Limb (tissue), 2 donors: ENCODE results near the gene TTBK1.

Experiments used
- DNase-seq, 2 donors: peaks; one replicate each; pipeline ENCODE4 v3.0.0-alpha.2; 2016; ENCODE audit errors: extremely low spot score in 2 of 2

The TTBK1 gene

DNA sequence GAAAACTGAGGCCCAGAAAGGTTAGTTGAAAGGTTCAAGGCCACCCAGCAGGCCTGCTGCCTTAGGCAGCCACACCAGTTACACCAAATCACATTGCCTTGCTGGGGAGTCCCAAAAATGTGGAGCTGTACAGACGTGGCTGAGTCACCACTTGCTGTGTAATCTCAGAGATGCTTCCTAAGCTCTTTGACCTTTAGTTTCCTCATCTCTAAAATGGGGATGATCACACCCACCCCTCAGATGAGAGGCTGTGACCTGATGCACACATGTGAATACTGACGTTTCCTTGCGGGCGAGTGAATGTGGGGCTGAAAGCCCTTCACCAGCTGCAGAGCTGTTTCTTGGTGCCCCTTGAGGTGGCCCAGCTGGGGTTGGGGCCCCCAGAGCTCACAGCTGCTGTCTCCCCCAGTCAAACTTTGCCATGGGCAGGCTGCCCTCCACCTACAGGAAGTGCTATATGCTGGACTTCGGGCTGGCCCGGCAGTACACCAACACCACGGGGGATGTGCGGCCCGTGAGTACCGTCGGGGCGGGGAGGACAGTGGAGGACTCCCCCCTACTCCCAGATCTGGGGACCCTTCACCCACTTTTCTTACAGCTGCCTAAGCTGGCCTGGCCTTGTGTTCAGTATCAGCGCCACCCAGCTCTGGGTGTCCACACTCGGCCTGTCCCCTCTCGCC lies 11.0 kb downstream of the TTBK1 start:
- DNase-seq = no peak

DNA sequence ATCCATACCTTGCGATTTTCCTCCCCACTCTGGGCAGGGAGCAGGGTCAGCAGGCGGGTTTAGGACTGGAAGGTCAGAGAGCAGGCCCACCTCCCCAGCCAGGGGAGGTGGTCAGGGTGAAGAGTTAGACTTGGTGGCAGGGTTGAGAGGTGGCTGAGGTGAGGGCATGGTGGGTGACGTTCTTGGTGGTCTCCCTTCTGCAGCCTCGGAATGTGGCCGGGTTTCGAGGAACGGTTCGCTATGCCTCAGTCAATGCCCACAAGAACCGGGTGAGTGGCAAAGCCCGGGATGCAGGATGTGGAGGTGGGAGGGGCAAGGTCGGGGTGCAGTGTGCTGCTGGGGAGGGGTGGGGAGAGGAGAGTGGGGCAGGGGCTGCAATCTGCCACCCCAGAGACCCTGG lies 11.6 kb downstream of the TTBK1 start:
- no peak for DNase-seq

DNA sequence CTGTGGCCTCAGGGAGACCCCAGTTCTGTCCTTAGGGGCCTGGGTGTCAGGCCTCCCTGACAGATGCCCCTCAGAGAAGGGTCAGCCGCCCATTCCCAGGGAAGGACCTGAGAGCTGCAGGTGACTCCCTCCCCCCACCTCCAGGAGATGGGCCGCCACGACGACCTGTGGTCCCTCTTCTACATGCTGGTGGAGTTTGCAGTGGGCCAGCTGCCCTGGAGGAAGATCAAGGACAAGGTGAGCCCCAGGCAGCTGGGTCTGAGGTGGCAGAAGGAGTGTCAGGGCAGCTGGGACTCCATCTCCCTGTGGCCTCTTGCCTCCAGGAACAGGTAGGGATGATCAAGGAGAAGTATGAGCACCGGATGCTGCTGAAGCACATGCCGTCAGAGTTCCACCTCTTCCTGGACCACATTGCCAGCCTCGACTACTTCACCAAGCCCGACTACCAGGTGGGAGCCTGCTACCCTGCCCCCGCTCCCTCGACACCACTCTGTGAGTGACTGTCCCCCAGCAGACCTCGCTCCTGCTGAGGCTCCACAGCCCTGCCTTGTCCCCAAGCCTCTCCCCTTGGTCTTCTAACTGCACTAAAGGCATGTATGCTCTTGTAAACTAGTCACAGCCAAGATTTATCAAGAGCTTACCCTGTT lies 12.2 kb downstream of the TTBK1 start:
- DNase-seq = no peak

DNA sequence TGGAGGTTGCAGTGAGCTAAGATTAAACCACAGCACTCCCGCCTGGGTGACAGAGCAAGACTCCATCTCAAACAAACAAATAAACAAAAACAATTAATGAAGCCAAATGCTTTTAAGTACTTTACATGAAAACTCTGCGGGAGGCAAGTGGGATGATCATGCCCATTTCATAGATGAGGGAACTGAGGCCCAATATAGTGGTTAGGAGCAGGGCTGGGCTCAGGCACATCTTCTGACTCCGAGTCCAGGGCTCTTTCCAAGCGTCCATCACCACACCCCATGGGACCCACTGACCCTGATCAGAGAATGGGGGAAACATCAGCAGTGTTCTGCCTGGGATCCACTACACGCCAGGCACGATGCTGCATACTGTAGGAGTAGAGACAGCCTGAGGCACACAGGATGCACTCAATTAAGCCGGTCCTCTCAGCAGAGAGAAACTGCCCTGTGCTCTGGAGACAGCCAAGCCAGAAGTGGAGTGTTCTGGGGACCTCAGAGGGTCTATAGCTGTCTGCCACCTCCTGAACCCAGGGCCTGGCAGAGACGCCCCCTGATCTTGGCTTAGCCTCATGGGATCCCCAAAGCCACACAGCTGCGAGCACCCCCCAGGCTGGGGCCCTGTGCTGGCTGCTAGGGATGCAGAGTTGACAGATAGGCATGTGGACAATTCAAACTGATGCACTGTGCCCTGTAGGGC lies 13.5 kb downstream of the TTBK1 start:
- DNase-seq = no peak

DNA sequence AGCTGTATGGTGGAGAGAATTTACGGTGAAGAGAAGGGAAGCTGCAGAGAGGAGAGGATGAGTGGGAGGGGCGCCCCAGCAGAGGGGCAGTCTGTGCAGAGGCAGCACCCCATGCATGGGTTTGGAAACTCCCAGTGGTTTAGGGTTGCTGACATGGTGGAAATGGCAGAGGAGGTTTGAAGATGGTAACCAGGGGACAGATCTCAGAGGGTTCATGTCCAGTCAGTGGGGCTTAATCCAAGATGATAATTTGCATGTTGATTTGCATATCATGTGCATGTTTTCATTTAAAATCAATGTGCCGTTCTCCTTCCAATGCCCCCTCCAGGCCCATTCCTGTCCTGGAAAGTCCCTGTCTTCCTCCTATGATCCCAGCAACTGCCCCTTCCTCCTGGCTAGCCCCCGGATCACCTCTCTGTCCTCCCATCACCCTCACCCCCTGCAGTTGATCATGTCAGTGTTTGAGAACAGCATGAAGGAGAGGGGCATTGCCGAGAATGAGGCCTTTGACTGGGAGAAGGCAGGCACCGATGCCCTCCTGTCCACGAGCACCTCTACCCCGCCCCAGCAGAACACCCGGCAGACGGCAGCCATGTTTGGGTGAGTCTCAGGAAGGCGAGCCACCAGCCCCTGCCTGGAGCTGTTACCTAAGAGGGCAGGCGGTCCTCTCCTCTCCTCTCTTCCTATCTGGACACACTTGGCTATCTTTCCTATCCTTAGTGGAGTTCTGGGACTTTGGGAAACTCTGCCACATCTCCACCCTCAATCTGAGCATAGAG lies 14.3 kb downstream of the TTBK1 start:
- DNase-seq = no peak

DNA sequence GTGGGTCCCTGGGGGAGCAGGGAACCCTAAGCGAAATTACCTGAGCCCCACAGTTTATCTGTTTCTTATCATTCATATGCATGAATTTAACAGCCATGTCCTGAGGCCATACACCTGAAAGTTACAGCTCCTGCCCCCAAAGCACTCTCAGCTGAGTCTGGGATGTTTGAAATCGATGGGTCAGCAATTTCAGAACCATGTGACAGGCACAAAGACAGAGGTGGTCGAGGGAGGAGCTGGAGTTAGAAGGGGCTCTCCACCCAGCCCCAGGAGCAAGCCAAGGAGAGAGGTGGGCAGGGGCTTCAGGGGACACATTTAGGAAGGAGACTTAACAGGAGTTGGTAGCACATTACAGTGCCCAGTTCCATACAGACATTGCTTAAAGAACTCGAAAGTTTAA lies 14.9 kb downstream of the TTBK1 start:
- no peak for DNase-seq

DNA sequence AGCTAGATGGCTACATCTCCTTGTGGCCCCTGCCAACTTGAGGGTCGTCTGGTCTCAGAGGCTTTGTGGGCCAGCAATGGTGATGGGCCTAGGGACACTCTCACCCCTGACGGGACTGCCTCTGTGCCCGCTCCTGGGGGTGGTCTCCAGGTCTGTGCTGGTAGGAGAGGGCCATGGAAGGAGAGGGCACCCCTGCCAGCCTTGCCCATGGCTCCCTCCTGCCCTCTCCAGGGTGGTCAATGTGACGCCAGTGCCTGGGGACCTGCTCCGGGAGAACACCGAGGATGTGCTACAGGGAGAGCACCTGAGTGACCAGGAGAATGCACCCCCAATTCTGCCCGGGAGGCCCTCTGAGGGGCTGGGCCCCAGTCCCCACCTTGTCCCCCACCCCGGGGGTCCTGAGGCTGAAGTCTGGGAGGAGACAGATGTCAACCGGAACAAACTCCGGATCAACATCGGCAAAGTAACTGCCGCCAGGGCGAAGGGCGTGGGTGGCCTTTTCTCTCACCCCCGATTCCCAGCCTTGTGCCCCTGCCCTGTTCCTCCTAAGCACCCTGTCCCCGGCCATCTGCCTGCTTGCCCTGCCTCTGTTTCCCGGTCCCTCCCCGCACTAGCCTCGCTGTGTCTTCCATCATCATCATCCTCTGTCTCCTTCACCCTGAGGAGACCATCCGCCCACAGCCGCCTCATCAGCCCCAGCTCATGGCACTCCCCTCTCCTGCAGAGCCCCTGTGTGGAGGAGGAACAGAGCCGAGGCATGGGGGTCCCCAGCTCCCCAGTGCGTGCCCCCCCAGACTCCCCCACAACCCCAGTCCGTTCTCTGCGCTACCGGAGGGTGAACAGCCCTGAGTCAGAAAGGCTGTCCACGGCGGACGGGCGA lies 15.8 kb downstream of the TTBK1 start:
- DNase-seq = no peak

DNA sequence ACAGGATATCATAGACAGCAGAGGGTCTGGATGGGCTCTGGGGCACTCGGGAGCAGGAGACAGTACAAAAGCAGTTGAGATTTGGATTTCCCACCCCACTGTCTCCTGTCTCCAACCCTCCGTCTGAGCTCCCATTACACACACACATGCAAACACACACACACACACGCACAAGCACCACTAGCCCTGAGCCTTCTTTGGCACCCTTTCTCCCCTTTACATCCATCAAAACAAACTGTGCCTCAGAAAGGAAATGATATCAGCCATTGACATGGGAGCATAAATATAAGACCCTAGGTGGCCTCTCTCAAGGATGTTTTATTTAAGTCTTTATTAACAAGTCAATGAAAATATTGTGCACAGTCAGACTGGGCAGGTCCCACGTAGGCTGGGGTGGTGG lies 17.5 kb downstream of the TTBK1 start:
- DNase-seq = no peak

DNA sequence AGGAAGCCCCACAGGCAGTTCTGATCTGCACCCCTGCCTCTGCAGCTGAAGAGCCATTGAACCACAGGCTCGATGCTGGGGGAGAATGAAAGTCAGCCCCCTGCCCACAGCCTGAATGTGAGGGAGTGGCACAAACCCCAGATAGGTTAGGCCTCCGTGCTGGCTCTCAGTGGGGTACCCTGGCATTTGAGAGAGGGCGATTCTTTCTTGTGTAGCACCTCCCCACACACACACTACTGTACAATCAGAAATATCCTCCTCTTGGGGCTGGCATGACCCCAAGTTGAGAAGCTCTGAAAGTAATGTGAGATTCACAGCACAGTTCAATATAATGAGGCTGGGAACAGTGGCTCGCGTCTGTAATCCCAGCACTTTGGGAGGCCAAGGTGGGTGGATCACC lies 17.9 kb downstream of the TTBK1 start:
- DNase-seq = no peak

DNA sequence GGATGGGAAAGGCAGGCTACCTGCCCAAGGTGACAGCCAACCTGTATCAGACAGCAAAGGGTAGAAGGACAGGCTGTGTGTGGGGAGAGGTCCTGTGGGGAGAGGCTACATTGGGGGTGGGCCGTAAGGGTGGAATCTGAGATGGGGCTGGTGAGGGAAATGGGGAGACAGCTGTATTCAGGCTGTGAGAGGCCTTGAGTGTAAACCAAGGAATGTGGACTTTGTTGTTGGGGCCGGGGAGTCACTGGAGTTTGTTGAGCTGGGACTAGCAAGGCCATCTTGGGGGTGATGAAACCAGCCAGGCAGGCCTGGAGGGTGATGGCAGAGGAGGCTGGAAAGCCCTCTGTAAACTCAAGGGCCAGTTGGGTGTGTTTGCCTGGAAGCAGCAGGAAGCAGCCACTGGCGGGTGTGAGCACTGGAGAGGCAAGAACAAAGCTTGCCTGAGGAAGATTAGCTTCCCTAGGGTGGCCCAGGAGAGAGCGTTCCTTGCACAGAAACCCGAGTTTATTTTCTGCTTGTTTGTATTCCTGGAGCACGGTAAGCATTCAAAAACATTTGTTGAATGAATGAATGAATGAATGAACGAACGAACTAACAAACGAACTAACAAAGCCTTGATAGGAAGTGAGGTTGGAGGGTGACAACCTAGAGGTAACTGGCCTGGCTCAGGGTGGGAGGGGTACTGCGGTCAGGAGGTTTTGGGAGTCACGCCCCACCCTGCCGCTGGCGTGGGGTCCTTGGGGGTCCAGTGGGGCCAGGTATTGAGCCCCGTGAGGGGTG lies 18.9 kb downstream of the TTBK1 start:
- DNase-seq = no peak

DNA sequence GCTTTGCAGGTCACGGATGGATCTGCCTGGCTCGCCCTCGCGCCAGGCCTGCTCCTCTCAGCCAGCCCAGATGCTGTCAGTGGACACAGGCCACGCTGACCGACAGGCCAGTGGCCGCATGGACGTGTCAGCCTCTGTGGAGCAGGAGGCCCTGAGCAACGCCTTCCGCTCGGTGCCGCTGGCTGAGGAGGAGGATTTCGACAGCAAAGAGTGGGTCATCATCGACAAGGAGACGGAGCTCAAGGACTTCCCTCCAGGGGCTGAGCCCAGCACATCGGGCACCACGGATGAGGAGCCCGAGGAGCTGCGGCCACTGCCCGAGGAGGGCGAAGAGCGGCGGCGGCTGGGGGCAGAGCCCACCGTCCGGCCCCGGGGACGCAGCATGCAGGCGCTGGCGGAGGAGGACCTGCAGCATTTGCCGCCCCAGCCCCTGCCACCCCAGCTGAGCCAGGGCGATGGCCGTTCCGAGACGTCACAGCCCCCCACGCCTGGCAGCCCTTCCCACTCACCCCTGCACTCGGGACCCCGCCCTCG lies 19.6 kb downstream of the TTBK1 start:
- DNase-seq = no peak

DNA sequence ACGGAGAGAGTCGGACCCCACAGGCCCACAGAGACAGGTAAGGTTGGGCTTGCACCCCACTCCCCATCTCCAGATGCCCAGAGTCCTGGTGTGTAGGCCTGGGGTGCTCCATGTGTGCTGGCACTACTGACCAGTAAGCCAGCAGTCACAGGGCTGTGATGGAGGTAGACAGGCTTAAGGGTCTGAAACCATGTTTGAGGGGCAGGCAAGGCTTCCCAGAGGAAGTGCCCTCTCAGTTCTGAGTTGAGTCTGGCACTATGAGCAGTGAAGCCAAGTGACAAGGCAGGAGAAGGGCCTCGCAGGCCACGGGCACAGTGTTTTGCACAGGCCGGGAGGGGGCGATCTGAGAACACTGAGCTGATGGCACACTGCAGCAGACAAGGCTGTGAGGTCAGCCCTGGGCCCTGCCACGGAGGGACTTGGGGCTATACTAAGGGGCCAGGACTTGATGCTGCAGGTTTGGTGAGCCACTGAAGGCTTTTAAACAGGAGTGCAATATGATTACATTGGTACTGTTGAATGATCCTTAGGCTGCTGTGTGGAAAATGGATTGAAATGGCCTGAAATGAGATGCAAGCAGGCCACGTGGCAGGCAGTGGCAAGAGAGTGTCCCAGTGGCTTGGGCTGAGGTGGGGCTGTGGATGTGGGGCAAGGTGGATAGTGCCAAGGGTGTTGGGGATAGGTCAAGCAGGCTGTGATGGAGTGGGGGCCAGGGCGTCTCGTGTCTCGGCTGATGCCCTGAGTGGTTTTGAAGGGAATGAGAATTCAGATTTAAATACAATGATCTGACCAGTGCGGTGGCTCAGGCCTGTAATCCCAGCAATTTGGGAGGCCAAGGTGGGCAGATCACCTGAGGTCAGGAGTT lies 20.3 kb downstream of the TTBK1 start:
- peak in 1 of 2 donors; percentile 75 for DNase-seq

DNA sequence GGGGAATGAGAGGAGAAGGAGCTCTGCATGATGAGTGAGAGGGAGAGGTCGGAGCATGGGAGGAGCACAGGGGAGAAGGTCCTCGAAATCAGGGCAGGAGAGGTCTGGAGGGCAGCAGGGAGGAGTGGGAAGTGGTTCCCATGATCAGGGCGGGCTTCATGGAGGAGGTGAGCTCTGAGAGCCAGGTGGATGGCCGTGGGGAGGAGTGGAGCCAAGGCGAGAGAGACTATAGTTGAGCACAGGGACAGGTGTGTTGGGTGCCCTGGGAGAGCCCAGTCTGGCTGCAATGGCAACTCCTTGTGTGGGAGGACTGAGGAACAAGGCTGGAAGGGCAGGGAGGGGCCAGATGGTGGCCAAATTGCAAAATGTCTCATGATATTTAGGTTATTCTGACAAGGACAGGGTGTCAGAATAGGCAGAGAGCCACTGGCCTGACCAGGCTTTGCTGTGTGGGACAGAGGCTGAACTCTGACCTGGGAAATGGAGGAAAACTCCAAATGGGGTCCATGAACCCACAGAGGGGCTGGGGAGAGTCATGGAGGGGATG lies 21.4 kb downstream of the TTBK1 start:
- DNase-seq = no peak

DNA sequence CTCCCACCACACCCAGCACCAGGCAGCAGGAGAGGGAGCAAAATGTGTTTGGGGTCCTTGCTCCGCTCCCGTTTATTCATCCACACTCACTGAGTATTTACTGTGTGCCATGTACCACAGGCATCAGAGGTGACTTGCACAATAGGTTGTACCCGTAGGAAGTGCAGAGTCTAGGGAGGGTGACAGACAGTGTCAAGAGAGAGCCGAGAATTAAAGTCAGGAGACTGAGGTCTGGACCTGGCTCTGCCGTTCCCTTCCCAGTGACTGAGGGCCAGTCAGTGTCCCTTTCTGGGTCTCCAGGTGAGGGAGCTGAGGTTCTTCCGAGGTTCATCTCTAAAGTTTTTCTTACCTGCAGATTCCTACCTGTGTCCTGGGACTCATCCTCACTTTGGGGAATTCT lies 22.3 kb downstream of the TTBK1 start:
- no peak for DNase-seq

DNA sequence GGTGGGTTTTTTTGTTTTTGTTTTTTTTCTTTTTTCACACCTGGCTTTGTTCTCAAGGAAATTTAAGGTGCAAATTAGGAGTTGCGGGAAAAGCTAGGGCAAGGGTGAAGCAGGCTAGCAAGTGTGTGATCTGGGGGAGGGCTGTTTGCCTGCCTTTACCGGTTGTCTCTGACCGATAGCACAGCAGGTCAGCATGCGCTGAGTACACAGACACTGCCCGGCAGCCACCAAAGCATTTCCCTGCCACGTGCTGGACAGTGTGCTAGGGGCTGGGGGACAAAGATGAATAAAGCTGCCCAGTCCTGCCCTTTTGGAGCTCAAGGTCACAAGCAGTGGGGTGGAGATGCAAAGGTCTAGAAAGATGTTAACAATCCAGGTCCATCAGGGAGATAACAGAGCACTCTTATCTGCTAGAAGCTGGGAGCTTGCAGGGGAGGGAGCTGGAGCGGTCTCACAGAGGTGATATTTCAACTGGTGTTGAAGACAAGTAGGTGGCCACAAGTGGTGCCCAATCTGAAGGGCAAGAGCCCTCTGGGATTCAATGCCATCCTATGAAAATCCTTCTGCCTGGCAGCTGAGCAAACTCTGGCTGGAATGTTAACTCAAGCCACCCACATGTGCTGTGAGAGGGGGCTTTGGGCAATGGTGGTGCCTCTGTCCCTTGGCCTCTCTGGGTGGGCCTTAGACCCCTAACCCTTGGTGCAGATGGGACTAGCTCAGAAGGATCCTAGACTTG lies 24.5 kb downstream of the TTBK1 start:
- no peak for DNase-seq

DNA sequence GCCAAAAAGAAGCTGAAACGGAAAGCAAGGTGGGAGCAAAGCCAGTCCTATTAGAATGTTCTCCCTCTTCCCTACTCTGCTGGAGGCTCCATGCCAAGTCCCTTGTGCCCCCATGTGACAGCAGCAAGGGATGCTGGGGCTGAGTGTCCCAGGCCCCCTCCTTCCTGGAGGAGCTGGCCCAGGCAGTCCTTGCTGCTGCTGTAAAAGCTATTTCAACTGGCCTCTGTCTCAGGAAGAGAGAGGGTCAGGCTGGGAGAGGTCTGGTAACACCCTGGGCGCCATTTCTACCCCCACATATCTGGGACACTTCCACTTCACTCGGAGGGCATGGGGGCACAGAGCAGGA lies 25.0 kb downstream of the TTBK1 start:
- no peak for DNase-seq

DNA sequence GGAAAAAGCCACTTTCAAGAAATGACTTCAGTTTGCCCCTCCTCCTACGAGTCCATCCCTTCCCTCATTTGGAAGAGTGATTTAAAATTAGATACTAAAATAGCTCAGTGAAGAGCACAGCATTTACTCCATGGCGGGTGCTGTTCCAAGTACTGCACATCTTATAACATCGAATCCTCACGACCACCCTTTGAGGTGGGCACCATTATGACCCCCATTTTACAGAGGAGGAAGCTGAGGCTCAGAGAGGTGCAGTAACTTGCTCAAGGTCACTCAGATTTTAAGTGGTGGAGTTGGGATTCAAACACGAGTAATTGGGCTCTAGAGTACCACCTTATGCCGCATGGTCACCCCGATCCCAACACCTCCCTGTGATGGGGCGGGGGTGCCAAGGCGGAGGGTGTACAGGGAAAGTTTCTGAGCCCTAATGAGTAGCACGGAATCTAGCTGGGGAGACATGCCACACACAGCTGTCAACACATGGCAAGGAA lies 25.5 kb downstream of the TTBK1 start:
- no peak for DNase-seq
